ENCODE data around the gene AIF1.

AIF1 gene

GRCh38 chr6:31614684-31615578 lies at the start of gene AIF1:
TSS of gene AIF1 (plus strand) at chr6:31615234. CDS start at chr6:31615330, 96 bp downstream.
- no peak for DNase-seq (ENCODE audit: low read depth)

- DNase-seq (ENCODE audit: low read depth) = peak; percentile 45
Measured at GRCh38 chr6:31567531-31568370, 47.3 kb upstream of the AIF1 start.

- DNase-seq (ENCODE audit: low read depth) = peak; percentile 80
Measured at GRCh38 chr6:31568537-31568961, 46.5 kb upstream of the AIF1 start.

DNA sequence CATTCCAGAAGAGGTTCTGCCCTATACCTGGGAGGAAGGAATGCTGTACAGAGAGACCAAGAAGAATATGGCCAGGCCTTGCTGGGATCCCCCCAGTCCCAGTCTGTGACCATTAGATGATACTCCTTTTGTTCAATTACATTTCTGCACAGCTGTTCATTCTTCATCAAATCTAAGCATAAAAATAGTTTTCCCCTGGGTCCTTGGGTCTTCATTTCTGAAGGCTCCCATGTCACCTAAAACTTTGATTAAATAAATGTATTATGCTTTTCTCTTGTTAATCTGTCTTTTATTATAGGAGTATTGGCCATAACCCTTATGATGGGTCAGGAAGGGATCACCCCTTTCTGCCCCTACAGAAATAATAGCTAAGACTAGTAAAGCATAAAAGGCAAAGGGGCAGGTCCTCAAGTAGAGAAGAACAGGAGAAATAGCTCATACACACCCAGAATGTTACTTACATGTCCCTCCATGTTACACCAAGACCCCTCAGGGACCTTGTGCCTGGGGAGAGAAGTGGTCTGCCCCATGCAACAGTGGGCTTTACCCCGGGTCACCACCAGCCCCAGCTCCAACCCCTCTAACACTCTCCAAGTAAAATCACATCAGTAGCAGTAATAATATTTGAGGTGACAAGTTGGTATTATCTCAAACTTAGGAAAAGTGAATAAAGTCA lies 45.0 kb upstream of the AIF1 start:
- no peak for DNase-seq (ENCODE audit: low read depth)

DNA sequence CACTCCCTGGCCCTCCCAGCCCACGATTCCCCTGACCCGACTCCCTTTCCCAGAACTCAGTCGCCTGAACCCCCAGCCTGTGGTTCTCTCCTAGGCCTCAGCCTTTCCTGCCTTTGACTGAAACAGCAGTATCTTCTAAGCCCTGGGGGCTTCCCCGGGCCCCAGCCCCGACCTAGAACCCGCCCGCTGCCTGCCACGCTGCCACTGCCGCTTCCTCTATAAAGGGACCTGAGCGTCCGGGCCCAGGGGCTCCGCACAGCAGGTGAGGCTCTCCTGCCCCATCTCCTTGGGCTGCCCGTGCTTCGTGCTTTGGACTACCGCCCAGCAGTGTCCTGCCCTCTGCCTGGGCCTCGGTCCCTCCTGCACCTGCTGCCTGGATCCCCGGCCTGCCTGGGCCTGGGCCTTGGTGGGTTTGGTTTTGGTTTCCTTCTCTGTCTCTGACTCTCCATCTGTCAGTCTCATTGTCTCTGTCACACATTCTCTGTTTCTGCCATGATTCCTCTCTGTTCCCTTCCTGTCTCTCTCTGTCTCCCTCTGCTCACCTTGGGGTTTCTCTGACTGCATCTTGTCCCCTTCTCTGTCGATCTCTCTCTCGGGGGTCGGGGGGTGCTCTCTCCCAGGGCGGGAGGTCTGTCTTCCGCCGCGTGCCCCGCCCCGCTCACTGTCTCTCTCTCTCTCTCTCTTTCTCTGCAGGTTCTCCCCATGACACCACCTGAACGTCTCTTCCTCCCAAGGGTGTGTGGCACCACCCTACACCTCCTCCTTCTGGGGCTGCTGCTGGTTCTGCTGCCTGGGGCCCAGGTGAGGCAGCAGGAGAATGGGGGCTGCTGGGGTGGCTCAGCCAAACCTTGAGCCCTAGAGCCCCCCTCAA lies 42.8 kb upstream of the AIF1 start, which contains the start of gene LTA:
Gene LTA, plus strand, starts transcription at position 249 of the 871 bp plus-strand sequence. Its CDS starts 454 bp downstream, at position 703.
- peak; percentile 69 for DNase-seq (ENCODE audit: low read depth)

GRCh38 chr6:31573239-31574105 lies 41.6 kb upstream of the AIF1 start:
- no peak for DNase-seq (ENCODE audit: low read depth)

DNA sequence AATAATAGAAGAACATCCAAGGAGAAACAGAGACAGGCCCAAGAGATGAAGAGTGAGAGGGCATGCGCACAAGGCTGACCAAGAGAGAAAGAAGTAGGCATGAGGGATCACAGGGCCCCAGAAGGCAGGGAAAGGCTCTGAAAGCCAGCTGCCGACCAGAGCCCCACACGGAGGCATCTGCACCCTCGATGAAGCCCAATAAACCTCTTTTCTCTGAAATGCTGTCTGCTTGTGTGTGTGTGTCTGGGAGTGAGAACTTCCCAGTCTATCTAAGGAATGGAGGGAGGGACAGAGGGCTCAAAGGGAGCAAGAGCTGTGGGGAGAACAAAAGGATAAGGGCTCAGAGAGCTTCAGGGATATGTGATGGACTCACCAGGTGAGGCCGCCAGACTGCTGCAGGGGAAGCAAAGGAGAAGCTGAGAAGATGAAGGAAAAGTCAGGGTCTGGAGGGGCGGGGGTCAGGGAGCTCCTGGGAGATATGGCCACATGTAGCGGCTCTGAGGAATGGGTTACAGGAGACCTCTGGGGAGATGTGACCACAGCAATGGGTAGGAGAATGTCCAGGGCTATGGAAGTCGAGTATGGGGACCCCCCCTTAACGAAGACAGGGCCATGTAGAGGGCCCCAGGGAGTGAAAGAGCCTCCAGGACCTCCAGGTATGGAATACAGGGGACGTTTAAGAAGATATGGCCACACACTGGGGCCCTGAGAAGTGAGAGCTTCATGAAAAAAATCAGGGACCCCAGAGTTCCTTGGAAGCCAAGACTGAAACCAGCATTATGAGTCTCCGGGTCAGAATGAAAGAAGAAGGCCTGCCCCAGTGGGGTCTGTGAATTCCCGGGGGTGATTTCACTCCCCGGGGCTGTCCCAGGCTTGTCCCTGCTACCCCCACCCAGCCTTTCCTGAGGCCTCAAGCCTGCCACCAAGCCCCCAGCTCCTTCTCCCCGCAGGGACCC lies 40.6 kb upstream of the AIF1 start:
- DNase-seq (ENCODE audit: low read depth) = no peak

DNA sequence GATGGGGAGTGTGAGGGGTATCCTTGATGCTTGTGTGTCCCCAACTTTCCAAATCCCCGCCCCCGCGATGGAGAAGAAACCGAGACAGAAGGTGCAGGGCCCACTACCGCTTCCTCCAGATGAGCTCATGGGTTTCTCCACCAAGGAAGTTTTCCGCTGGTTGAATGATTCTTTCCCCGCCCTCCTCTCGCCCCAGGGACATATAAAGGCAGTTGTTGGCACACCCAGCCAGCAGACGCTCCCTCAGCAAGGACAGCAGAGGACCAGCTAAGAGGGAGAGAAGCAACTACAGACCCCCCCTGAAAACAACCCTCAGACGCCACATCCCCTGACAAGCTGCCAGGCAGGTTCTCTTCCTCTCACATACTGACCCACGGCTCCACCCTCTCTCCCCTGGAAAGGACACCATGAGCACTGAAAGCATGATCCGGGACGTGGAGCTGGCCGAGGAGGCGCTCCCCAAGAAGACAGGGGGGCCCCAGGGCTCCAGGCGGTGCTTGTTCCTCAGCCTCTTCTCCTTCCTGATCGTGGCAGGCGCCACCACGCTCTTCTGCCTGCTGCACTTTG lies 39.6 kb upstream of the AIF1 start, which contains the start of gene TNF:
Gene TNF, plus strand, starts transcription at position 231 of the 567 bp plus-strand sequence. Its CDS starts 177 bp downstream, at position 408.
- peak; percentile 76 for DNase-seq (ENCODE audit: low read depth)

- no peak for DNase-seq (ENCODE audit: low read depth)
Measured at GRCh38 chr6:31575952-31576685, 38.9 kb upstream of the AIF1 start.

- DNase-seq (ENCODE audit: low read depth) = peak; percentile 48
Measured at GRCh38 chr6:31576897-31577578, 38.0 kb upstream of the AIF1 start.

GRCh38 chr6:31577579-31577966 lies 37.5 kb upstream of the AIF1 start:
- DNase-seq (ENCODE audit: low read depth) = no peak

DNA sequence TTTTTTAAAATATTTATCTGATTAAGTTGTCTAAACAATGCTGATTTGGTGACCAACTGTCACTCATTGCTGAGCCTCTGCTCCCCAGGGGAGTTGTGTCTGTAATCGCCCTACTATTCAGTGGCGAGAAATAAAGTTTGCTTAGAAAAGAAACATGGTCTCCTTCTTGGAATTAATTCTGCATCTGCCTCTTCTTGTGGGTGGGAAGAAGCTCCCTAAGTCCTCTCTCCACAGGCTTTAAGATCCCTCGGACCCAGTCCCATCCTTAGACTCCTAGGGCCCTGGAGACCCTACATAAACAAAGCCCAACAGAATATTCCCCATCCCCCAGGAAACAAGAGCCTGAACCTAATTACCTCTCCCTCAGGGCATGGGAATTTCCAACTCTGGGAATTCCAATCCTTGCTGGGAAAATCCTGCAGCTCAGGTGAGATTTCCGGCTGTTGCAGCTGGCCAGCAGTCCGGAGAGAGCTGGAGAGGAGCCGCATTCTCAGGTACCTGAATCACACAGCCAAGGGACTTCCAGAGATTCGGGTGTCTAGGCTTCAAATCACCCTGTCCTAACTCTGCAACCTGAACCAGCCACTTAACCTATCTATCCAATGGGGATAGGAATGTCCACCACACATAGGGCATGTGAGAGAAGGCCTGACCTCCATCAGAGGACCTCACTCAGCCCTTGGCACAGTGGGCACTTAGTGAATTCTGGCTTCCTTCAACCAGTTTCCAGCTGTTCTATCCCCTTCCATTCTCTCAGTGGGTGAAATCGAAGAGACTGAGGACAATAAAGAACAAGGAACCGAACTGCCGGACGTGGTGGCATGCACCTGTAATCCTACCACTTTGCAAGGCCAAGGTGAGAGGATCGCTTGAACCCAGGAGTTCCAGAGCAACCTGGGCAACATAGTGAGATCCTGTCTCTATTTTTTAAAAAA lies 36.6 kb upstream of the AIF1 start:
- DNase-seq (ENCODE audit: low read depth) = no peak

DNA sequence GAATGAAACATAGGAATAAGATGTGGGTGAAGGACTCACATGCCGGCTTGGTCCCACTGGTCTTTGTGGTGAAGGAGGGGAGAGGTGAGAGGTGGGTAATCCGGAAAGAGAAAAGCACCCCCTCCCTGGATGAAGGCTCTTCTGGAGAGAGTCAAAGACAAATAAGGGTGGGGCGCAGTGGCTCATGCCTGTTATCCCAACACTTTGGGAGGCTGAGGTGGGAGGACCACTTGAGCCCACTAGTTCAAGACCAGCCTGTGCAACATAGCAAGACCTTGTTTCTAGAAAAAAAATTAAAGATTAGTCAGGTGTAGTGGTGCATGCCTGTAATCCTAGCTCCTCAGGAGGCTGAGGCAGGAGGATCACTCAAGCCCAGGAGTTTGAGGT lies 35.9 kb upstream of the AIF1 start:
- no peak for DNase-seq (ENCODE audit: low read depth)

- DNase-seq (ENCODE audit: low read depth) = no peak
Measured at GRCh38 chr6:31579546-31580437, 35.2 kb upstream of the AIF1 start.

DNA sequence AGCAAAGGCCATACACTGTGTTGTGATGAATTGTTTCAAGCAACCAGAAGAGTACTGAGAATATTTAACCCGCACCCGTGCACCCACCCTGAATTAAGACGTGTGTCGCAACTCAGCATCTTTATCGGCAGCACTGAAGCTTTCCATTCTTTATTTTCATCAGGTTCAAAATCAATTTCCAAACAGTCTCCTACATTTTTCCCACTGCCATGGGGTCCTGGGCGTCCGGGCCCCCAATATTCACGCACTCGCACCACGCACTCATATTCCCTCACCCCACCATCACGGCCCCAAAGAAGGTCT lies 34.6 kb upstream of the AIF1 start:
- no peak for DNase-seq (ENCODE audit: low read depth)
